ENCODE measurements around the gene PHB1.

DNA sequence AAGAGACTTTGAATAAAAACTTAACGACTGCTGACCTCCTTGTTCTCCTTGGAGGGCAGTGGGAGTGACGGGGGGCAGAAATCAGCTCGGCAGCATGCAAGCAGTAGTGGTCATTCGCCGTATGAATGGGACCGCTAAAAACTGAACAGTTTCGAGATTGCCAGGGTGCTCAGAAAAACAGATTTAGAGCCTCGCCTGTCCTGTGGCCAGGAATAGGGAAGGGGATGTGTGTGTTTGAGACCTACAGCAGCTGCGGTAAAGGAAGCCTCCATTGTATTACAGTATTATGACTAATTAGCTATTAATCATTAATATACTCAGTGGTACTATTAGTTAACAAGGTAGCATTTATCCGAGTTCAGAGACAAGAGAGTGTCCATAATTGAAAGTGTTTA lies 52.0 kb downstream of the PHB1 start:
- TF ChIP-seq, protein P1, sequence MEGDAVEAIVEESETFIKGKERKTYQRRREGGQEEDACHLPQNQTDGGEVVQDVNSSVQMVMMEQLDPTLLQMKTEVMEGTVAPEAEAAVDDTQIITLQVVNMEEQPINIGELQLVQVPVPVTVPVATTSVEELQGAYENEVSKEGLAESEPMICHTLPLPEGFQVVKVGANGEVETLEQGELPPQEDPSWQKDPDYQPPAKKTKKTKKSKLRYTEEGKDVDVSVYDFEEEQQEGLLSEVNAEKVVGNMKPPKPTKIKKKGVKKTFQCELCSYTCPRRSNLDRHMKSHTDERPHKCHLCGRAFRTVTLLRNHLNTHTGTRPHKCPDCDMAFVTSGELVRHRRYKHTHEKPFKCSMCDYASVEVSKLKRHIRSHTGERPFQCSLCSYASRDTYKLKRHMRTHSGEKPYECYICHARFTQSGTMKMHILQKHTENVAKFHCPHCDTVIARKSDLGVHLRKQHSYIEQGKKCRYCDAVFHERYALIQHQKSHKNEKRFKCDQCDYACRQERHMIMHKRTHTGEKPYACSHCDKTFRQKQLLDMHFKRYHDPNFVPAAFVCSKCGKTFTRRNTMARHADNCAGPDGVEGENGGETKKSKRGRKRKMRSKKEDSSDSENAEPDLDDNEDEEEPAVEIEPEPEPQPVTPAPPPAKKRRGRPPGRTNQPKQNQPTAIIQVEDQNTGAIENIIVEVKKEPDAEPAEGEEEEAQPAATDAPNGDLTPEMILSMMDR (tag by site-specific recombination; IDR thresholded peaks at IDR 0.05), result no peak
- TF ChIP-seq GLIS2 (tag by site-specific recombination; IDR thresholded peaks at IDR 0.05), result peak; percentile 10; the same call in 1 of the 2 replicates
- no peak for TF ChIP-seq AEBP2 (tag by site-specific recombination; IDR thresholded peaks at IDR 0.05; ENCODE audit: borderline replicate concordance)
- no peak for TF ChIP-seq ZNF24 (tag by site-specific recombination; IDR thresholded peaks at IDR 0.05)
